ENCODE measurements around the gene EPB41L5. TPM values are rescaled to one million over a fixed set of nuclear protein-coding genes. Genes with fewer than 3 reads are reported as not detected.
"Not testable (repeated sequence)": the region's sequence is repeated elsewhere in the genome, so short reads cannot be mapped to it uniquely, and the experiment has no call there.

The EPB41L5 gene
- 10 to 100 TPM; 28.5 to 51.3 (median 42.9) TPM for polyA plus RNA-seq (ENCODE audit: insufficient read depth in 1 of 5, insufficient read length in 5 of 5, low replicate concordance in 1 of 5)
- long read RNA-seq, donor 1, transcript EPB41L5-202 (17 exons, 1,777 nt), result major isoform, 5 of 11 reads
- long read RNA-seq, donor 1, partial matches to known transcripts, result 6 of 11 reads
- long read RNA-seq, donor 1, other reads (novel, unspliced or antisense), result 0 of 11 reads
- long read RNA-seq, donor 2, full-length matches to known transcripts, result 2 of 2 reads
- long read RNA-seq, donor 2, partial matches to known transcripts, result 0 of 2 reads
- long read RNA-seq, donor 2, other reads (novel, unspliced or antisense), result 0 of 2 reads
- long read RNA-seq, donor 3, result 0 reads
- long read RNA-seq, donor 4, partial matches to known transcripts, result 0 of 3 reads
- long read RNA-seq, donor 4, other reads (novel, unspliced or antisense), result 0 of 3 reads
- long read RNA-seq, donor 5, partial matches to known transcripts, result 0 of 2 reads
- long read RNA-seq, donor 5, other reads (novel, unspliced or antisense), result 0 of 2 reads
- long read RNA-seq, donor 6, partial matches to known transcripts, result 5 of 8 reads
- long read RNA-seq, donor 6, other reads (novel, unspliced or antisense), result 0 of 8 reads
- long read RNA-seq, donor 7, partial matches to known transcripts, result 0 of 3 reads
- long read RNA-seq, donor 7, other reads (novel, unspliced or antisense), result 0 of 3 reads
- long read RNA-seq, donor 8, result 0 reads

- peak; percentile 95 to 97 for DNase-seq
Measured at GRCh38 chr2:120012771-120013596, at the start of gene EPB41L5. Gene EPB41L5 (plus strand): TSS chr2:120013077. CDS start chr2:120019085, 6,008 bp downstream.

DNA sequence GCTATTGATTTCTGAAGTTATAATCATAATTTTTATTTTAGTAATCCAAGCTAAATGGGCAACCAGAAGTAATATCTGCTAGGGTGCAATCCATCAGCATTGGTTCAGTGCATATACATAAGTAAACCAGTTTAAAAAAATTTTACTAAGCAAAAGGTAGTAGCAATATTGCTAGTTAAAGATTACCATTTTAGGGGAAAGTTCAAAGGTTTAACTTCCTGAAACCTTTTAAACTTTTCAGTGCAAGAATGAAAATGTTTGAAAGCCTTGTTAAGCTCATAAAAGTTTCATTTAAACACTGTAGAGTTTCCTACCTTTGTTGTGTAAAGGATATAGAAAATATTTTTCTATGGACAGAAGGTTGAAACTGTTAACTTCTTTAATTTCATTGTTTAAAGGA lies 31.0 kb upstream of the EPB41L5 start:
- no peak for DNase-seq

- DNase-seq, result no peak
Measured at GRCh38 chr2:119982506-119982905, 30.4 kb upstream of the EPB41L5 start.

GRCh38 chr2:119983108-119983507 lies 29.8 kb upstream of the EPB41L5 start:
- no peak for DNase-seq

DNA sequence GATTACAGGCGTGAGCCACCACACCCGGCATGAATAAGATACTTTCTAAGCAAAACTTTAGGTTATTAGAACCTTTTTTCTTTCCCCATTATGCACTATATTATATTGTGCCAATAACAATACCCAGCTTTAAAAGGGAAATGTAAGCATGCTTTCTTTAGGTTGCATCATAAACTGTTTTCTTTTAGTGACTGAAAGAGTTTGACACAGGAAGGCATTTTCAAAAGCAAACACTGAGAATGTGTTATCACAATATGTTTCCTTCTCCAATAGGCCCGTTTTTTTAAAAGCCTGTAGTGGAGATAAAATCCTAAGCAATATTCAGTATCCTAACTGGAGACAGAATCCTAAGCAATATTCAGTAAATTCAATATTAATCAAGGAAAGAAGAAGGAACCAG lies 16.7 kb upstream of the EPB41L5 start:
- DNase-seq, result no peak

DNA sequence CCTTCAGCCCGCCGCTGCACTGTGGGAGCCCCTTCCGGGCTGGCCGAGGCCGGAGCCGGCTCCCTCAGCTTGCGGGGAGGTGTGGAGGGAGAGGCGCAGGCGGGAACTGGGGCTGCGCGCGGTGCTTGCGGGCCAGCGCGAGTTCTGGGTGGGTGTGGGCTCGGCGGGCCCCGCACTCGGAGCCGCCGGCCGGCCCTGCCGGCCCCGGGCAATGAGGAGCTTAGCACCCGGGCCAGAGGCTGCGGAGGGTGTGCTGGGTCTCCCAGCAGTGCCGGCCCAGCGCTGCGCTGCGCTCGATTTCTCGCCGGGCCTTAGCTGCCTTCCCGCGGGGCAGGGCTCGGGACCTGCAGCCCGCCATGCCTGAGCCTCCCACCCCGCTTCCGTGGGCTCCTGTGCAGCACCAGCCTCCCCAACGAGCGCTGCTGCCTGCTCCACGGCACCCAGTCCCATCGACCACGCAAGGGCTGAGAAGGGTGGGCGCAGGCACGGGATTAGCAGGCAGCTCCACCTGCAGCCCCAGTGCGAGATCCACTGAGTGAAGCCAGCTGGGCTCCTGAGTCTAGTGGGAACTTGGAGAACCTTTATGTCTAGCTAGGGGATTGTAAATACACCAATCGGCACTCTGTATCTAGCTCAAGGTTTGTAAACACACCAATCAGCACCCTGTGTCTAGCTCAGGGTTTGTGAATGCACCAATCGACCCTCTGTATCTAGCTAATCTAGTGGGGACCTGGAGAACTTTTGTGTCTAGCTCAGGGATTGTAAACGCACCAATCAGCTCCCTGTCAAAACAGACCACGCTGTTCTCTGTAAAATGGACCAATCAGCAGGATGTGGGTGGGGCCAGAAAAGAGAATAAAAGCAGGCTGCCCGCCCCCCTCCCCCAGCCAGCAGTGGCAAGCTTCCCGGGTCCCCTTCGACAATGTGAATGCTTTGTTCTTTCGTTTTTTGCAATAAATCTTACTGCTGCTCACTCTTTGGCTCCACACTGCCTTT lies 15.7 kb upstream of the EPB41L5 start:
- not testable (repeated sequence) for DNase-seq

- DNase-seq, result no peak
Measured at GRCh38 chr2:120001471-120001870, 11.4 kb upstream of the EPB41L5 start.

DNA sequence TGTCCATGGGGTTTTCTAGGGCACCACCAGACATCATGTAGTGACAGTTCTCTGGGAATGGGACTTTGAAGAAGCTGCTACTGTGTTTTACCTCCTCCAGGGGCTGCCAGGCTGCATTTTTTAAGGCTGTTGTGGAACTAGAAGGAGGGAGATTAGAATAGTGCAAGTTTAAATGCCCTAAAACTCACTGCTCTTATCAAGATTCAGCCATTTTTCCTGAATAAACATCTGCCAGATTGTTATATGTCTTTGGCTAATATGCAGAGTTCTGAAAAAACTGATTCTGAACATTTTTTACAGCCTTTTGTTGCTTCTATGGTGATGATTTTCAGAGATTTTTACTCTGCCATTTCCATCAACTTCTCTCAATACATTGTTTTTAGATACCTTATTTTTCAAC lies 8.6 kb upstream of the EPB41L5 start:
- no peak for DNase-seq

DNA sequence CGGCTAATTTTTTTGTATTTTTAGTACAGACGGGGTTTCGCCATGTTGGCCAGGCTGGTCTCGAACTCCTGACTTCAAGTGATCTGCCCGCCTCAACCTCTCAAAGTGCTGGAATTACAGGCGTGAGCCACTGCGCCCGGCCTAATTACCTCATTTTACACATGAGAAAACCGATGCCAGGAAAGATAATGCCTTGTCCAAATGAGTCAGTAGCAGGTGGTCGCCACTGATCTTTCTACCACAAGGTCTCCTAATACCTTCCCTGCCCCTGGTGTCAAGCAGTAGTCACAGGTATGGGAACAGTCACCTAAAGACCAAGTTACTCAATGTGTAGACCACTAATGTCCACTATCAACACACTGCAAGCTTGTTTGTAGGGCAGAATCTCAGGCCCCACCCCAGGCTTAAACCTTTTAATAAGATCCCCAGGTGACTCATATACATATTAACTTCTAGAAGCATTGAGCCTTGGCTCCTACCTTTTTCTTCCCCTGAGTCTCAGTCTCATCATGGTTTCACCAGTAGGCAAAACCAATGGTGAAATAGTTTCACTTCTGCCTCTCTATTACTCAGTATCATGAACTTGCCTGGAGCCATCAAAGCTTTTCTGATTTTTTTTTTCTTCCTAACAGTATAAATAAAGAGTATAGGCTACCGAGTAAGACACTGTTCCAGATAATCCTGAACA lies 6.9 kb upstream of the EPB41L5 start:
- no peak for DNase-seq

DNA sequence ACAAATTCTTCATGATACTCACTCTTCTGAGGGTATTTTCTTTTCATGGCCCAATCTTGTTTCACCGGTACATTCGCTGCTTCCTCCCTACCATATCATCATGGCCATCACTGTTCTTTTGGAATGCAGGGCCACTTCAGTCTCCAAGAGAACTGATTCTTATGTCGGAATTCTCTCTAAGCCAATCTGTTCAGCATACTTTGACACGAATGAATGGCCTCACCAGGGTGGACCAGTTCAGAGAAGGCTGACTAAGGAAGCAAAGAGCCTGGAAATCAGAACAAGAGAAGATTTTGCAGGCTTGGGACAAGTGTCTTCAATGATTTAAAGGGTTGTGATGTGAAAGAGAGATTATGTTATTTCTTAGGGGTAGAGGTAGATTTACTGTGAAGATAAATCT lies 5.0 kb upstream of the EPB41L5 start:
- no peak for DNase-seq

DNA sequence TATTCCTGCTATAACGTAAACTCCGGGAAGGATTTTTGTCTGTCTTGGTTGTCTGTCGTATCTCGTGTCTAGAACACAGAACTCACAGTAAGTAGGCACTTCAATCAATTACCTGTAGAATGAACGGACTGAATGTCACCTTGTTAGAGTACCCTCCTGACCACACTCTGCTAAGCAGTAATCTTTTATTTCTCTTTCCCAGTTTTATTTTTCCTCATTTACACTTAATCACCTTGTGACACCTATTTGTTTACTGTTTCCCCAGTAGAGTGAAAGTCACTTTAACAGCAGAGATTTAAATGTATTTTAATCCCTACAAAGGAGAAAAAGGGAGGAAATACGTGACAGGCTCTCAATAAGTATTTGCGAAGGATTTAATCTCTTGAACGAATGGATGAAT lies 514 bp upstream of the EPB41L5 start:
- DNase-seq, result no peak

GRCh38 chr2:120013597-120014223 lies 833 bp downstream of the EPB41L5 start:
- DNase-seq, result no peak

GRCh38 chr2:120014226-120014980 lies 1.5 kb downstream of the EPB41L5 start:
- peak; percentile 38 to 43 for DNase-seq

- no peak for DNase-seq
Measured at GRCh38 chr2:120016800-120017199, 3.9 kb downstream of the EPB41L5 start.

- no peak for DNase-seq
Measured at GRCh38 chr2:120017201-120017600, 4.3 kb downstream of the EPB41L5 start.

DNA sequence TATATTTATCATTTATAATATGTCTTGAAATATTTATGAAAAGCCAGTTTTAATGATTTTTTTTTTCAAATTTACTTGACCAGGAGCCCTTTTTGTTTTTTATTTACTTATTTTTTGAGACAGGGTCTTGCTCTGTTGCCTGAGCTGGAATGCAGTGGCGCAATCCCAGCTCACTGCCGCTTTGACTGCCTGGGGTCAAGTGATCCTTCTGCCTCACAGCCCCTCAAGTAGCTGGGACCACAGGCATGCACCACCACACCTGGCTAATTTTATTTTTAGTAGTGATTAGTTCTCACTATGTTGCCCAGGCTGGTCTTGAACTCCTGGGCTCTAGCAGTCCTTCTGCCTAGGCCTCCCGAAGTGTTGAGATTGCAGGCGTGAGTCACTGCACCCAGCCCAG lies 5.7 kb downstream of the EPB41L5 start:
- no peak for DNase-seq

DNA sequence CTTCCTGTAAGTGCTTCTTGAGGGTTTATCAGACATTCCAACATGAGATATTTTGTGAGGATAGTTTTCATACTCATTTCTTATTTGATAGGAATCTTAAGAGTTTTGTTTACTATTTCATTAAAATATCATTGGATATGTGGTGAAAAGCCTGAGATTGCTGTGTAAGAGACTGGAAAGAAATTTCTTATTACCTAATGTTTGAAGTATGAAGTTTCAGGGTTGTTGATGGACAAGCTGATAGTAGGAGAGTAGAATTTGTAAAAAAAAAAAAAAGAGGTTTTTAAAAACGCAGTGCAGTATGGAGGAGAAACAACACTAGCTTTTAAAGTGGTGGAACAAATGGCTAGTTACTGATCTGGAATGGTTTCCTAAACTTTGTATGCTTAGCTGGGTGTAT lies 7.7 kb downstream of the EPB41L5 start:
- DNase-seq, result no peak

GRCh38 chr2:120022505-120022904 lies 9.6 kb downstream of the EPB41L5 start:
- DNase-seq, result not testable (repeated sequence)

GRCh38 chr2:120026890-120027289 lies 14.0 kb downstream of the EPB41L5 start:
- DNase-seq, result no peak
